DMS 273 treated with DMSO at 0.1 percent for 48 hours (cell line): ENCODE results near the gene MMEL1.

Experiments used
- DNase-seq: peaks from one replicate; lab custom pipeline; 2025; lab: John Stamatoyannopoulos, UW

The MMEL1 gene

DNA sequence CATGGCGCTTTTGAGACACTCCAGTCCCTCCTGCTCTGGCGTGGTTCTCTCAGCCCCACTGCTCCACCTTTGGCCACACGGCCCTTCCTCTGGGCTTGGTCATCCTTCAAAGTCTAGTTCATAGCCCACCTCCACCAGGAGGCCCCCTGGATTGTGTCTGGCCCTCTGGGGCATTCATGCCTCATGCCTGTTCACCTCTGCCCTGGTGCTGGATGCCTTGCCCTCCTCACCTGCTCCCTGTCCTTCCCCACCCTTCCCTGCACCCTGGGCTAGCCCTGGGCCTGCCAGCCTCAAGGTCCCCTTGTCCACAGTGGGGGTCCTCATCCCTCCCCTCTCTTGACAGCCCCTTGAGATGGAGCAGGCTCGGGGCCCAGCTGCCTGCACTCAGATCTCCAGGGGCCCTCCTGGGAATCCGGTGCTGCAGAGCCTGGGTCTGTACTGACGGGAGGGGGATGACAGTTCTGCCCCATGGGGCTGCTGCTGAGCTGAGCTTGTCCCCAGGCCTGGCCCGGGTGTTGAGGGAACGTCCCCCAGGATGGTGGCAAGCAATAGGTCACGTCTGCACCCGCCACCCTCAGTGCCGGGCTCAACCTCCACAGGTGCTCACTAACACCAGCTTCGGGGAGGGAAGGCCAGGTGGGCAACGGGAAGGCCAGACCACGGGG, 27.8 kb downstream of the MMEL1 start:
- no peak for DNase-seq

DNA sequence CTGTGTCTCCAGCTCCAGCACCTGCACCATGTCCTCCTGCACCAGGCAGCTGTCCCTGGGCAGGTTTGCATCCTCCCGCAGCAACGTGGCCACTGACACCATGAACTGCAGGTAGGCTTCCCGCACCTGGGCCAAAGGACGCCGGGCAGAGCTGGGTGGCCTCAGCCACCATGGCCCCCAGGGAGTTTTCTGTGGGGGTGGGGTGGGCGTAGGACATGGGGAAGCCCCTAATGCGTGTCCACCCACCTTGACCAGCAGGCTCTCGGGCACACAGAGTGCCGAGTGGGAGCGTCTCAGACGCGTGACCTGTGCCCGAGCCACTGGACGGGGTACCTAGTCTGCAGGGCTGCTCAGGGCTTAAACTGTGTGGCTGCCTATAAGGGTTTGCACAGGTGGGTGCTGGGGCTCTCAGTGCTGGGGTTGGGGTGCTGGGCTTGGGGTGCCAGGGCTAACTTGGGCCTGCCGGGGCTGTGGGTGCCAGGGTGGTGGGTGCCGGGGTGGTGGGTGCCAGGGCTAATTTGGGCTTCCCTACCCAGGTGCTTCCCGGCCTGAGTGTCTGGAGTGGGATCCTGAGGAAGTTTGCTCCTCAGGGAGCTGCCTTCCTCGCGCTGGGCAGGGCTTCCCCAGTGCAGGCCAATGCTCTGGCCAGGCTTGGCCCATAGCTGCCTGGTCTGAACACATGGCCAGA, 28.5 kb downstream of the MMEL1 start:
- DNase-seq, result no peak

DNA sequence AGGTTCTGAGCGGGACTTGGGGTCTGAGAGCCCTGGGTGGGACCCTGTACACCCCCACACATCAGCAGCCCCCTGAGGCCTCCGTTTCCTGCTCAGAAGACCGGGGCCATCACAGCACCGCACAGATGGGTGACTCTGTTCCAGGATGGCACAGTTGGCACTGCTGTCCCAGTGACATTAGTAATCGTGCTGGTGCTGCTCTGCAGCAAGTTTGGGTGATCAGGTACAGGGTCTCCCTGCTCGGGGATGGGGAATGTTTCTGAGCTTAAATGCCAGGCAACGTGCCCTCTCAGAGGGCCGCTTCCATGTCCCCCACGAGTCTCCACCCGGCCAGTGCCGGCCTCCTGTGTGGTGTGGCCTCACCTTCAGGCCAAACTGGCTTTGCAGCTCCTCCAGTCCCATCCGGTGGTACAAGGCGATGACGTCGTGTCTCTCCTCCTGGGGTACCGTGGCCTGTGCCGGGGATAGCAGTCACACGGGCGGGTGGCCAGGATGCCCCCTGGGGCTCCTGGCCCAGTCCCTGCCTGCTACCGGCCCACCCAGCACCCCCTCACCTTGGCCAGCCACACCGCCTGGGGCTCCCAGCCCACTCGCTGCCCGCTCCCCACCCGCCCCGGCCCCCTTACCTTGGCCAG, 29.2 kb downstream of the MMEL1 start:
- DNase-seq, result no peak

DNA sequence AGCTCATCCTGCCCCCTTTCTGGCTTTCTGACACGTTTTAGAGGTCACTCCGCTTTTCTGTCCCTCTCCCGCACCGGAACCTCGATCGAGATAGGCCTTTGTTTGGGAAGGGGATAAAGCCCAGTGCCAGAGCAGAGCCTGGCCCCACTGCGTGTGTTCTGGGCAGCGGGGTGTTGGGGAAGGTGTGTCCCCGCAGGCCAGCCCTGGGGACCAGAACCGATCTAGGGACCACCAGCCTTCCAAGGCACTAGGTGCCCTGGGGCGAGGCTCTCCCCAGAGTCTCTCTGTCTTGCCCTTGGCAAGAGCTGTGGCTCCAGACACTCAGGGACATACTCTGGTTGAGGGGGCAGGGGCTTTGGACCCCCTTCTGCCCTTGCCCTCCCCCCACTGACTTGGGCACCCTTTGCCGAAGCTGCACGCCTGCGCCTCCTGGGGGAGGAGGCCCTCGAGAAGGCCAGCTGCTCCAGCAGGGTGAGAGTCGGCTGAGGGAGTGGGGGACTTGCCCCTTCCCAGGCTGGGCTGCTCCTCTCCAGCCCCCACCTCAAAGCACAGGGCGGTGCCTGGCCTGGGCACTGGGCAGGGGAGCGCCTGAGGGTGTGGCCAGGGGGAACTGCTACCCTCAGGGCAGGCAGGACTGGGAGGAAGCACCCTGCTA, 29.8 kb downstream of the MMEL1 start:
- no peak for DNase-seq

DNA sequence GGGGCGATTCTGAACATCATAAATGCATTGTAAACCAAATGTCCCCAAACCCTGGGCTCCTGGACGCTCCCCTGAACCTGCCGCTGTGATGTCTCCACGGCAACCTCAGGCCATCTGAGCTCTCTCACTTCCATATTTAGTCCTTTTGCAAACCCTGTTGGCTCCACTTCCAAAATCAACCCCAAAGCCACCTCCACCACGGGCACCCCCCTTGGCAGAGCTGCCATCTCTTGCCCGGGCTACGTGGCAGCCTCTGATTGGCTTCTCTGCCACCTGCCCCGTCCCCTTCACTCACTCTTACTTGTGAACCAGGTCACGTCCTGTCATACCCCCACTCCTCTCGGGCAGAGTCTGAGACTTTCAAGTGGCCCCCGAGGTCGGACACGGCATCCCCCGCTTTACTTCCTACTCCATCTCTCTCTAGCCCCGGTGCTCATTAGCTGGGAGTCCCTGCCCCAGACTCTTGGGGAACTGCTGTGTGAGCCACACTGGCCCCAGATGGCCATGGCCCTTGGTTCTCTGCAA, 30.4 kb downstream of the MMEL1 start:
- no peak for DNase-seq

DNA sequence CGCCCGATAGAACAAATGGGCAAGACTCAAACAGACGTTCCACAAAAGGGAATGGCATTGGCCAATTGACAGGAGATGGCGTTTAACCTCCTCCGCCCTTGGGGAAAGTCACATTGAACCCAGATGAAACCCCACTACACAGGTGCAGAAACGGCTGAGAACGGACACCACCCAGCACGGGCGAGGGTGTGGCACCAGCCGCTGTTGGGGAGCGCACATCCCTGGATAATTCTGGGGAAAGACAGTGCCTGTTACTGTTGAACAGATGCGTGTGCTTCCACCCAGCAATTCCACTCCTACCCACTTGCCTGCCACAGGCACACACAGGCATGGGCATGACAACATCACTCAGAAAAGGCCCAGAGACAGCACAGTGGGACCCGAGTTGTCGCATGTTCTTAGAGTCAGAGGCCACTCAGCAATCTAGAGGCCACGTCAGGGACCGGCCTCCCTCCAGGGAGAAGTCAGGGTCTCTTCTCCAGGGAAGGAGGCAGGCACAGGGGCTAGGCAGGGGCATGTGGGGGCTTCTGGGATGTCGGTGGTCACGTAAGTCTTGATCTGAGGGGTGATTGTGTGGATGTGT, 31.0 kb downstream of the MMEL1 start:
- DNase-seq, result no peak

DNA sequence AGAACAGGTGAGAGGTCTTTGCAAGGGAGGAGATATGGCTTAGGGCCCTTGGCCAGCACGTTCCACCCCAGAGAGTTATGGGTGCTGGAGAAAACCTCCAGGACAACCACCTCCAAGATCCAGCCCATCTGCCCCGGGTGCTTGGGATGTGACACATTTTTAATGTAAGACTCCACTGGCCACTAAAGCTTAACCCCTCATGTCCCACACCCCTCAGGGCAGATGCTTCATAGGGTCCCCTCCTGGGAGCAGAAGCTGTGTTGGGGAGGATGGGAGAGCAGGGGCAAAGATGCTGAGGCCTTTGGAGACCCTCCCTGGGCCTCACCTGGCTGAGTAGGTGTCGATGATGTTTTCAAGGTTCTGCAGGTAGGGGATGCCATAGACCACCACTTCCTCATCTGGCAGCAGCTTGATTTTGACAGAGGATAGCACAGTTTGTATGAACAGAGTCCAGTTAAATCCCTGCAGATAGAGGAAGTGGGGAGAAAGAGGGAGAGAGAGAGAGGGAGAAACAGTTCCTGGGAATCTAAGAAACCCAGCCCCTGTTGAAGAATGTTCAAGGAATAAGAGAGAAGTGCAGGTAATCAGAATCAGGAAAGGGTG, 34.4 kb downstream of the MMEL1 start:
- DNase-seq, result no peak

DNA sequence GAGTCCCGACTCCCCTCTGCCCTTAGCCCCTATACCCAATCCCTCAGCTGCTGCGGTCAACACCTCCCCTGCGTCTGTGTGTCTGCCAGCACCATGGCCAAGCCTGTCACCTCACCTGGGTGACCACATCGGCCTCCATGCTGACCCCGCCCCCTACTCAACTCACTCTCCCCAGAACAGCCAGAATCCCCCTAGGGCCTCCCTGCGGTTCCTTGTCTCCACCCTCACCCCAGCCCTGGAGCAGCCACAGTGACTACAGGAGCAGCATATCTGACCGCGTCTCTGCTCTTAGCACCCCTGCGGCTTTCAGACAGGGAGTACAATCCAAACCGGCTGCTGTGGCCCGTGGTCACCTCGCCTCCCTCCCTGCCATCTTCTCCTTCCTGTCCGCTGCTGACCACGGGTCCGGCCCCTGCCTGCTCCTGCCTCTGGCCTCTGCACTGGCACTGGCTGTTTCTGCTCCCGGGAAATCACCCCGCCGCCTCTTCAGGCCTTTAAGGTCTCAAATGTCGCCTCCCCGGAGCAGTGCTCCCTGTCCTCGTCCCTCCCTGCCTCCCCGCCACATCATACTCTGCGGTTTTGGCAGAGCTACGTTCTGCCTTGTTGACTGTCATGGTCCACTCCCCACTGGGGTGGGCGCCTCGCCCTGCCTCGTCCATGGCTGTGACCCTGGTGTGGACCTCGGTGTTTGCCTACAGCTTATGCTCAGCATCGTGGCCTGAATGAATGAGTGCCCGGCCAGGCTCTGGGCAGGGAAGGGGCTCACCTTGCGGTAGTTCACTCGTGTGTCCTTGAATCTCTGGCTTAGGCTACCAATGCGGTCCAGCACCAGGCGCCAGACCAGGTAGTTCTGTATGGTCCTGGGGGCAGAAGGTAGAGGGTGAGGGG, 35.1 kb downstream of the MMEL1 start:
- no peak for DNase-seq

DNA sequence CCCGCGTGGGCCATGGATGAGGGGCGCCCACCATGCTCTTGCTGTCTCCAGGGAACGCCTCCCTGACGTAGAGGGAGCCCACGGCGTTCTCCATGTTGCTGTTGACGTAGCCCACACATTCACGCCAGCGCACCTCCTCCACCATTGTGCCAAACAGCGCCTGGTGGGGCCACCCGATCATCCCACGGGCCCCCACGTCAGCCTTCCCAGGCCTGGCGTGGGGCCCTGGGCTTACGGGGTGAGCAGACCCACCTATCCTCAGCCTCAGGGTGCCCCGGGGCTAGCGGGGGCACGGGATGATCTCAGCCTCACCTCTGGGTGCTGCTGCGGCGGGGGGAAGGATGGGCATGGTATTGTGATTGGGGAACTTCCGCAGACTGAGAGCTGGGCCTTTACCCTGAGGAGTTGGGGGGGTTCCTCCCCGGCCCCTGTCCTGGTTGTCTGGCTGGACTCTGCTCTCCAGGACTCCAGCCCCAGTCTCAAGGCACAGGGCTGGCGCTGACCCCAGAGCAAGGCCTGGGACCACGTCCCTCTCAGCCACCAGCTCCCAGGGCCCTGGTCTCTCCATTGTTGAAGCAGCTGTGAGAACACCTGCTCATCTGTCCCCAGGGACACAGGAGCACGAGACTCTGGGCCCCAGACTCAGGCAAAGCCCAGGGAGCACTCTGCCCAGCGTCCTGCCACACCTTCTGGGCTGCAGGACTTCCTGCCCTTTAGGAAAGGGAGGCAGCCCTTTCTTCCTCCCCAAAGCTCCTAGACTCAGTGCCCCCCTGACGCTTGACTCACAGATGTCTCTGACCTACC, 36.1 kb downstream of the MMEL1 start:
- no peak for DNase-seq

DNA sequence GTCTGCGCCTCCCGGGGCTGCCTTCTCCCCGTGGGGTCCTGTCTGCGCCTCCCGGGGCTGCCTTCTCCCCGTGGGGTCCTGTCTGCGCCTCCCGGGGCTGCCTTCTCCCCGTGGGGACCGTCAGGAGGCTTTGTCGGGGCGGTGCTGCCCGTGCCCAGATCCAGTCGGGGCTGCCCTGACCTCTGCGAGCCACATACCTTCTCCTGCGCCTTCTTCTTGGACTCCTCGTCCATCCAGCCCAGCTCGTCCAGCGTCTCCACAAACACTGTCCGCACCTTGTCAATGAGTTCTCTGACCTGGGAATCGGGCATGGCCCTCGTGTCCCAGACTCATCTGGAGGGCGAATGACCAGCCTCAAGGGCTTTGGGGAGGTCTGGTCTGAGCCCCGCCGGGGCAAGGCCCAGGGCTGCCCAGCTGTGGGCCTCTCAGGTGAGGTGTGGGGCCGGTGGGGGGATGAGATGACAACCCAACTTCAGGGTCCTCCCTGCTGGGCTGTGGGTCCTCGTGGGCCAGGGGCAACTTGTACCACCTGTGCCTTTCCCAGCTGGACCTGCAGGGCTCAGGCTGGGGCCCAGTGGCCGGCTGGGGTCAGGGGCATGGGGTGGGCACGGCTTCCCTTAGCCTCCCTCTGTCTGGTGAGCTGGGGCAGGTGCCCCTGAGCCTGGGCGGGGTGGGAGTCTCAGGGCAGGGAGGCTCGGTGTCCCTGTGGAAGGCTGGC, 36.8 kb downstream of the MMEL1 start:
- DNase-seq, result no peak

DNA sequence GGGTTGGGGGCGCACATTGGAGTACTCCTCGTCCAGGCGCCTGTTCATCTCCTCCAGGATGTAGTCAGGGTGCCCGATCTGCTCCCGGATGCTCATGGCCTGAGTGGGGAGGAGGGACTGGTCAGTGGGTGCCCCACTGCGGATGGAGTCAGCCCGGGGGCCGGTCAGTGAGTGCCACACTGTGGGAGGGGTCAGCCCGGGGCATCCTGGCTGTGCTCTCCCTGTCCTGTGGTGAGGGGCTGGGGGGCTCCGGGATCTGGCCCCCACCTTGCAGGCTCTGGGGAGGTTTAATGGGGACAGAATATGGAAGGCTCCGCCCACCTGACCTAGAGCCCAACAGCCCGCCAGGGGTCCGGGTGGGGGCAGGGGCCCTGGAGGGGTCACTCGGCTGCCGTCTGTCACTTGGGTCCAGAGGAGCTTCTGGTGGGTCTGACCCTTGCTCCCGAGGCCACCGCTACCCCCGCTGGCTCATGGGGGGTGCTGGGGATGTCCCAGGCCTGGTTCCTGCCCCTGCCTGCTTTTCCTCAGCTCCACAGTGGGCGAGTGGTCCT, 37.5 kb downstream of the MMEL1 start:
- no peak for DNase-seq

DNA sequence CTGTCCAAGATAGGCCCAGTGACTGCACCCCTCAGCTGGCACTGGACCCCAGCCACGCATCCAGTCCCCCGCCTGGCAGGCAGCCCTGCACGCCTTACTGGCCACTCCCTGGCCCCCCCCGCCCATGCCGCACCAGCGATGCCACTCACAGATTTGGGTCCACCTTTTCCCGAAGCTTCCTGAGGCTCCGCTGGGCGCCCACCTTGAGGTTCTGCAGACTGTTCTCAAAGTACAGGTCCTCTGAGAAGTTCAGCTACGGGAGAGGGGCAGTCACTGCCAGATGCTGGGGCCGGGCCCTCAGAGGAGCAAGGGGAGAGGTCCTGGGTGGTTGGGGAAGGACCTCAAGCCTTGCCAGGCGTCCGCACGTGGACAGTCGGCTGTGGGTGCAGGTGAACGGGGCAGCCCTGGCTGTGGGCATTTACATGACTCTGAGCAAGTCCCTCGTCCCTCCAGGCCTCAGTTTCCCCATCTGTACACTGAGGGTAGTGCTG, 38.1 kb downstream of the MMEL1 start:
- DNase-seq, result no peak

DNA sequence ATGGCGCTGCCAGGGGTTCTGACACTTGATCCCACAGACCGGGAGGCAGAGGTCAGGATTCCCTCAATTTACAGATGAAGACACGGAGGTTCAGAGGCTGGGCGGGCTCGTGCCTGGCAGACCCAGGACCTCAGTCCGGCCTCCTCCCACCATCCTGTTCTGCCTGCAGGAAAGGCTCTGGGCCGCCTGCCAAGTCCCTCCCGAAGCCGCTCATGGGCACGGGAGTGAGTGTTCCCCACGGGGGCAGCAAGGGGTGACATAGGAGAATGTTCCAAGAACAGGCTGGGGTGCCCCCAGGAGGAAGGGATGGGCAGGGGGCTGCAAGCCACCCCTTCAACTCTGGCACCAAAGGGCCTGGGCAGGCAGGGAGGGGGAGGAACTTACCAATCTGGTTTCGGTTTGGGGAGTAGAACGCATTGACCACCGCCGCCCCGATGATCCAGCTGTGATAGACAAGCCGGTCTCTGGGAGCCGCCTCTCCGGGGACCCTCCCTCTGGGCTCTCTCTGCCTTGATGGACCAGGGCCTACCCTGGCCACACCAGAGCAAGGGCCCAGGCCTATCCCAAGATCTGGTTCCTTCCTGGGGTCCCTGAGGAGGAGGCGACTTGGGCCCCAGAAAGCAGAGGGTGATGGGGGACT, 38.7 kb downstream of the MMEL1 start:
- no peak for DNase-seq

DNA sequence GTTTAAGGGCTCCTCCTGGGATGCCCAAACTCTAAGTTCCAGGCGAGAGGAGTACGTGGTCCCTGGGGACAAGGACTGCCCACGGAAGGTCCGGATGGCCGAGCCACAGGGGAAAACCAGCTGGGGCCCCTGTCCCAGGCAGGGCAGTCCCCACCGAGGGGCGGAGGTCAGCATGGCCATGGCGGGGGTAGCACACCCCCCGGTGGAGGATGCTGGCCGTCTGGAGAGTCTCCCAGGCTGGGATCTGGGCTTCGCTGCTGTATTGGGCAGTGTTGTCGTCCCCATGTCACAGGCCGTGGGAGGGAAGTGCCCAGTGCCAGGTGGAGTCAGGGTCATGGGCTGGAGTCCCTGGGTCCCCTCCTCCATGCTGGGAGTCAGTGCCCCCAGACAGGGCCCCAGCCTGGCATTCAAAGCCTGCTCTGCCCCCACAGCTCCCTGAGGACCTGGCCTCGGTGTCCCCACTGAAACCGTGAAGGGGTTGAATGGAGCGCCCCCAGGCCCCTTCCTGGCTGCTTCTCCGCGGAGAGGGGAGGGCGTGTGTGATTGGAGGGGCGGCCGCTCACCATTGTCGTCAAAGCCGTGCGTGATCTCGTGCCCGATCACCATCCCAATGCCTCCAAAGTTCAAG, 39.5 kb downstream of the MMEL1 start:
- DNase-seq, result no peak

DNA sequence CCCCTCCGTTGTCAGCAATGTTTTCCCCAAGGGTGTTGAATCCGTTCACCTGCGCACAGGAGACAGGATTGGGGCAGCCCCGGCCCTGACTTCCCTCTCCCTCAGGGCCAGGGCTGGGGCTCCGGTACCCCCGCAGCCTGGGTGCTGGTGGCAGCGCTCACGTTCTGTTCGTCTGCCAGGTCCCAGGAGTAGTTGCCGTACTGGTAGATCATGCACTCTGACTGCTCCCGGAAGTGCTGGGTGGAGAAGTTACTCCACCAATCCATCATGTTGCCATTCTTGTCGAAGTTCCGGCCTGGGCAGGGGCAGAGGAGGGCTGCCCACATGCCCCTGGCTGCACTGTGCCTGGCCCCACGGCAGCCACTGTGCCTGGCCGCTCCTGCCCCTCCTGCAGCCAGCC, 40.1 kb downstream of the MMEL1 start:
- DNase-seq, result no peak

DNA sequence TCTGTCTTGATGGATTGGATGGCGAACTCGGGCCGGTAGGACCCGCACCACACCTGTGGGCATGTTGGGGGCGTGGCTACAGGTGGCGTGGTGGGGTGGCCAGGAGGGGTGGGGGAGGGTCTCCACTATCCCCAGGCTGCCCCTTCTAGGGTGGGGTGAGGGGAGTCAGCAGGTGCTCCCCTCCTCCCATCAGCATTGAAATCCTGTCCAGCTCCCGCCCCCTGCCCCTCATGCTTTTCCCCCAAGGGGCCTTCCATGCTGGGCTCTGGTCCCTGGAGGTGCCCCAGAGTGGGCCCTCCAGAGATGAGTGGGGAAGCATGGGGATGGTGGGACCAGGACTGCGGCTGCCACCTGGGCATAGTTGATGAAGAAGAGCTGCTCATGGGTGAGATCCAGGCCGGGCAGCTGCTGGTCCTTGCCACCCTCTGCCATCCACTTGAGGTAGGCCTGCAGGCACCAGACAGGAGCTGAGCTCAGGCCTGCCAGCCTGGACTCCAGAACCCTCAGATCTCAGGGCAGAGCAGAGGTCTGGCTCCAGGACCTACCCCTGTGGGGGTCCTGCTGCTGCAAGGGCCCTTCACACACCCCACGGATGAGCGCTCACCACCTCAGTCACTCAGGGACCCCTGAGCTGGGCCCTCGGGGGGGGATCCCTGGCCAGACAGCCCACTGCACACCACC, 41.1 kb downstream of the MMEL1 start:
- DNase-seq, result no peak

DNA sequence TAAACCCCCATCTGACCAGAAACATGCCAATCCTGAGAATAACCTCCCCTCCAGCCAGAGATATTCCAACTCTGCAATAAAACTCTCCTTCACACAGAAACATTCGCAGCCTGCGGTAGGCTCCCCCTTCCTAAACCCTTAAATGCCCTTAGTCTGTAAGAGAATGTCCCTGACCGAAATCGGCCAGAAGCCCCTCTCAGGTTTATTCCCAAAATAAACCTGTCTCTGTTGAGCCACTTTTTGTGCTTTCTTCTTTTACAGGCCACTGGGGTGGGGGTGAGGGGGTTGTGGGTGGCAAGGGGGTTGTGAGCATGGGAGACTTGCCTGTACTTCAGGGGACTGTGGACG, 41.6 kb downstream of the MMEL1 start:
- no peak for DNase-seq
